Kidney epithelial cell (primary cell): ENCODE data around the gene ZNF185. TPM values are rescaled to one million over a fixed set of nuclear protein-coding genes. Genes with fewer than 3 reads are reported as not detected.

ENCODE experiments used
- DNase-seq: peaks from one replicate; pipeline ENCODE4 v3.0.0-alpha.2; 2010; ENCODE audit warnings: low read depth
- H3K27me3 ChIP-seq: 2 replicates; pipeline ENCODE4 v1.6.0; 2011; ENCODE audit warnings: low read length; ENCODE audit not compliant: control insufficient read depth, insufficient read depth
- H3K36me3 ChIP-seq: 2 replicates; pipeline ENCODE4 v1.5.1; 2011; ENCODE audit warnings: low read length; ENCODE audit not compliant: control insufficient read depth, insufficient read depth
- H3K4me3 ChIP-seq: 2 replicates; pipeline ENCODE4 v1.5.1; 2011; ENCODE audit warnings: low read depth, mild to moderate bottlenecking, control low read depth, low read length
- total RNA-seq: library from RNA; depleted of rRNA; stranded (reverse); fragments of >200 nt; gene quantifications from 2 replicates; pipeline ENCODE4 v1.2.3, GENCODE V29; 2015
- TF ChIP-seq, protein P1 (sequence below): IDR thresholded peaks from 2 replicates; pipeline ENCODE4 v1.5.1; 2011; ENCODE audit warnings: mild to moderate bottlenecking, moderate library complexity, low read length, control low read depth, inconsistent platforms; ENCODE audit not compliant: insufficient read depth, poor library complexity, severe bottlenecking

ZNF185 gene
- total RNA-seq, 1 donor from 2014 or later = 39.2 TPM

GRCh38 chrX:152926279-152926678, 28.4 kb downstream of the ZNF185 start:
- Histone ChIP-seq H3K4me3 (no peak overlapping the region), H3K27me3 (no peaks in the 10 kb centered on the region), H3K36me3 (no peaks in the 10 kb centered on the region)
- peak; percentile 37 for DNase-seq
- TF ChIP-seq, protein P1, sequence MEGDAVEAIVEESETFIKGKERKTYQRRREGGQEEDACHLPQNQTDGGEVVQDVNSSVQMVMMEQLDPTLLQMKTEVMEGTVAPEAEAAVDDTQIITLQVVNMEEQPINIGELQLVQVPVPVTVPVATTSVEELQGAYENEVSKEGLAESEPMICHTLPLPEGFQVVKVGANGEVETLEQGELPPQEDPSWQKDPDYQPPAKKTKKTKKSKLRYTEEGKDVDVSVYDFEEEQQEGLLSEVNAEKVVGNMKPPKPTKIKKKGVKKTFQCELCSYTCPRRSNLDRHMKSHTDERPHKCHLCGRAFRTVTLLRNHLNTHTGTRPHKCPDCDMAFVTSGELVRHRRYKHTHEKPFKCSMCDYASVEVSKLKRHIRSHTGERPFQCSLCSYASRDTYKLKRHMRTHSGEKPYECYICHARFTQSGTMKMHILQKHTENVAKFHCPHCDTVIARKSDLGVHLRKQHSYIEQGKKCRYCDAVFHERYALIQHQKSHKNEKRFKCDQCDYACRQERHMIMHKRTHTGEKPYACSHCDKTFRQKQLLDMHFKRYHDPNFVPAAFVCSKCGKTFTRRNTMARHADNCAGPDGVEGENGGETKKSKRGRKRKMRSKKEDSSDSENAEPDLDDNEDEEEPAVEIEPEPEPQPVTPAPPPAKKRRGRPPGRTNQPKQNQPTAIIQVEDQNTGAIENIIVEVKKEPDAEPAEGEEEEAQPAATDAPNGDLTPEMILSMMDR = peak; percentile 50

DNA sequence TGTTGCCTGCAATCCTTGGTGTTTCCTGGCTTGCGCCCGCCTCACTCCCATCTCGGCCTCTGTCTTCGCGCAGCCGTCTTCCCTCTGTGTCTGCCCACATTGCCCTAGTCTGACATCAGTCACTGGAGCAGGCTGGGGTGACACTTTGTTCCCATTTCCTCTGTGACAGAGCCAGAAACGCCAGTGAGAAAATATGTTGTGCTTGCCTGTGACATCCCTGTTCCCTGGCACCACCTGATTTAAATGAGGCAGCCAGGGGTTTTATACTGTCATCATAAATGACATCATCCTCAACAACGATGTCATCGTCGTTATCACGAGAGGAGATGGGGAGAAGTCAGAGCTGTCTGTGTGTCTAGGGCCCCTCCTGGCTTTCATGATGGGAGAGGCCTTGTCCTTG, 29.1 kb downstream of the ZNF185 start:
- Histone ChIP-seq H3K27me3 (no peaks in the 10 kb centered on the region), H3K4me3 (no peak overlapping the region), H3K36me3 (no peaks in the 10 kb centered on the region)
- no peak for DNase-seq
- TF ChIP-seq, protein P1 = no peak

- TF ChIP-seq, protein P1 = no peak
- H3K36me3 ChIP-seq = no peaks in the 10 kb centered on the region
- no peaks in the 10 kb centered on the region for H3K27me3 ChIP-seq
- DNase-seq = no peak
- no peak overlapping the region for H3K4me3 ChIP-seq
Observed at GRCh38 chrX:152927858-152928760, 30.2 kb downstream of the ZNF185 start.

- no peaks in the 10 kb centered on the region for H3K27me3 ChIP-seq
- TF ChIP-seq, protein P1 = no peak
- DNase-seq = no peak
- H3K36me3 ChIP-seq = no peaks in the 10 kb centered on the region
- no peak overlapping the region for H3K4me3 ChIP-seq
Observed at GRCh38 chrX:152928761-152929400, 31.0 kb downstream of the ZNF185 start.

DNA sequence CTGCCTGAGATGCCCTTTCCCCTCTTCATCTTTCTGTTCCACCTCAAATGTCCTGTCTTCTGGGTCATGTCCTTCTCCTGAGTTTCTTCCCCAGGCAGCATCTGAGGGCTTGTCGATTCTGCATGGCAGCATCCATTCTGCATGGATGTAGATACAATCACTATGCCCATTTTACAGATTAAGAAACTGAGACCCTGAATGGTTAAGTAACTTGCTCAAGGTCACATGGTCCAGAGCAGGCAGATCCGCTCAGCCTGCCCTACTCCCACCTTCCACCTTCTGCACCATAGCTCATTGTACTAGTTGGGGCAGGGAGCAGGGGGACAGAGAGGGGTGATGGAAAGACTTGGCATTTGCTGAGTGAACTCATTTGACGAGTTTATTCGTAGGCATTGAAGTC, 32.0 kb downstream of the ZNF185 start:
- Histone ChIP-seq H3K4me3 (no peak overlapping the region), H3K36me3 (no peaks in the 10 kb centered on the region), H3K27me3 (no peaks in the 10 kb centered on the region)
- no peak for DNase-seq
- TF ChIP-seq, protein P1 = no peak
